Chondrocyte (in vitro differentiated cells): Measurements from ENCODE around the gene SNX9. TPM values are rescaled to one million over a fixed set of nuclear protein-coding genes. Genes with fewer than 3 reads are reported as not detected.
"Not testable (repeated sequence)": the region's sequence is repeated elsewhere in the genome, so short reads cannot be mapped to it uniquely, and the experiment has no call there.

ENCODE experiments used
- DNase-seq: peaks from one replicate; pipeline ENCODE4 v3.0.0; 2021; ENCODE audit warnings: mixed read lengths, low spot score
- H3K27ac Mint-ChIP-seq: one replicate; pipeline ENCODE4 v1.8.0; 2021; ENCODE audit warnings: mild to moderate bottlenecking, moderate library complexity, mixed read lengths; ENCODE audit not compliant: unreplicated experiment
- H3K27me3 Mint-ChIP-seq: 2 replicates; pipeline ENCODE4 v1.8.0; 2021; ENCODE audit warnings: low read depth, mixed read lengths
- H3K36me3 Mint-ChIP-seq: 2 replicates; pipeline ENCODE4 v1.8.0; 2021; ENCODE audit warnings: low read depth, mixed read lengths
- H3K4me1 Mint-ChIP-seq: 2 replicates; pipeline ENCODE4 v1.8.0; 2021; ENCODE audit warnings: low read depth, mild to moderate bottlenecking, mixed read lengths
- H3K4me3 Mint-ChIP-seq: one replicate; pipeline ENCODE4 v1.8.0; 2021; ENCODE audit warnings: mild to moderate bottlenecking, moderate library complexity, mixed read lengths; ENCODE audit not compliant: unreplicated experiment
- H3K9me3 Mint-ChIP-seq: 2 replicates; pipeline ENCODE4 v1.8.0; 2021; ENCODE audit warnings: low read depth, mixed read lengths
- CTCF ChIP-seq: fragments of 200-600 bp; sonication (generic); IDR thresholded peaks from 2 replicates; pipeline ENCODE4 v1.5.0; 2021; ENCODE audit warnings: antibody characterized with exemption, mild to moderate bottlenecking, moderate library complexity
- total RNA-seq: library from RNA; stranded (reverse); gene quantifications from 3 replicates; pipeline ENCODE4 v1.2.1, GENCODE V29; 2021

SNX9 gene
- total RNA-seq, 1 donor from 2014 or later, result 43.9 TPM

- H3K4me1 Mint-ChIP-seq, result peaks cover 50% of the 10 kb centered on the region
- peaks cover 7% of the 10 kb centered on the region for H3K36me3 Mint-ChIP-seq
- no peak for TF ChIP-seq CTCF
- H3K9me3 Mint-ChIP-seq, result peaks cover 17% of the 10 kb centered on the region
- no peaks in the 10 kb centered on the region for H3K27me3 Mint-ChIP-seq
- no peak overlapping the region for H3K4me3 Mint-ChIP-seq
- DNase-seq, result no peak
- H3K27ac Mint-ChIP-seq, result no peak overlapping the region
These were observed 31.0 kb downstream of the SNX9 start for GRCh38 chr6:157853902-157854502.

GRCh38 chr6:157855325-157855724, 32.3 kb downstream of the SNX9 start:
- Mint-ChIP-seq H3K9me3 (peaks cover 17% of the 10 kb centered on the region), H3K27me3 (no peaks in the 10 kb centered on the region), H3K36me3 (peaks cover 7% of the 10 kb centered on the region), H3K27ac (no peak overlapping the region), H3K4me1 (peaks cover 50% of the 10 kb centered on the region), H3K4me3 (no peak overlapping the region)
- DNase-seq, result no peak
- no peak for TF ChIP-seq CTCF

- not testable (repeated sequence) for H3K27me3 Mint-ChIP-seq, DNase-seq, H3K4me3 Mint-ChIP-seq, H3K36me3 Mint-ChIP-seq
- H3K4me1 Mint-ChIP-seq, result peaks cover 54% of the 10 kb centered on the region
- peaks cover 17% of the 10 kb centered on the region for H3K9me3 Mint-ChIP-seq
- peak overlapping the region; percentile 41 for H3K27ac Mint-ChIP-seq
These were observed 32.8 kb downstream of the SNX9 start for GRCh38 chr6:157855804-157856203.

- H3K4me1 Mint-ChIP-seq, result peaks cover 72% of the 10 kb centered on the region
These were observed 35.6 kb downstream of the SNX9 start for GRCh38 chr6:157858664-157859063.

GRCh38 chr6:157859775-157860504, 36.9 kb downstream of the SNX9 start:
- Mint-ChIP-seq H3K36me3 (no peaks in the 10 kb centered on the region), H3K9me3 (no peaks in the 10 kb centered on the region), H3K27ac (peak overlapping the region; percentile 1), H3K27me3 (no peaks in the 10 kb centered on the region), H3K4me1 (peaks cover 65% of the 10 kb centered on the region), H3K4me3 (no peak overlapping the region)
- no peak for TF ChIP-seq CTCF
- DNase-seq, result no peak

More at GRCh38 chr6:157858664-157859063, 35.6 kb downstream of the SNX9 start:
- H3K9me3 Mint-ChIP-seq, H3K4me3 Mint-ChIP-seq, H3K27ac Mint-ChIP-seq, H3K27me3 Mint-ChIP-seq, H3K36me3 Mint-ChIP-seq, DNase-seq: not testable (repeated sequence)

- H3K27me3 Mint-ChIP-seq, result no peaks in the 10 kb centered on the region
- H3K9me3 Mint-ChIP-seq, result no peaks in the 10 kb centered on the region
- no peak for TF ChIP-seq CTCF
- no peak overlapping the region for H3K4me3 Mint-ChIP-seq
- peaks cover 64% of the 10 kb centered on the region for H3K4me1 Mint-ChIP-seq
- DNase-seq, result no peak
- peak overlapping the region; percentile 1 for H3K27ac Mint-ChIP-seq
- no peaks in the 10 kb centered on the region for H3K36me3 Mint-ChIP-seq
These were observed 37.5 kb downstream of the SNX9 start for GRCh38 chr6:157860505-157860991.
